Left renal pelvis (tissue), 4 donors: Measurements from ENCODE around the gene COL4A6. TPM values are rescaled to one million over a fixed set of nuclear protein-coding genes. Genes with fewer than 3 reads are reported as not detected.
"Not testable (repeated sequence)": the region's sequence is repeated elsewhere in the genome, so short reads cannot be mapped to it uniquely, and the experiment has no call there.

Experiments used
- DNase-seq, 4 donors: peaks; one replicate each; pipeline ENCODE4 v3.0.0-alpha.2; 2013; ENCODE audit warnings: low read depth in 4 of 4, low spot score in 3 of 4
- polyA plus RNA-seq, 4 donors: library from polyadenylated mRNA; unstranded; fragments of 120-200 nt; gene quantifications; one replicate each; pipeline ENCODE4 v1.2.1, GENCODE V29; 2013; ENCODE audit not compliant: insufficient read length in 4 of 4

Gene COL4A6
- 10 to 100 TPM in 3 of 4 donors, 1 to 10 TPM in 1; 7.1 to 17.8 (median 16.5) TPM for polyA plus RNA-seq

DNA sequence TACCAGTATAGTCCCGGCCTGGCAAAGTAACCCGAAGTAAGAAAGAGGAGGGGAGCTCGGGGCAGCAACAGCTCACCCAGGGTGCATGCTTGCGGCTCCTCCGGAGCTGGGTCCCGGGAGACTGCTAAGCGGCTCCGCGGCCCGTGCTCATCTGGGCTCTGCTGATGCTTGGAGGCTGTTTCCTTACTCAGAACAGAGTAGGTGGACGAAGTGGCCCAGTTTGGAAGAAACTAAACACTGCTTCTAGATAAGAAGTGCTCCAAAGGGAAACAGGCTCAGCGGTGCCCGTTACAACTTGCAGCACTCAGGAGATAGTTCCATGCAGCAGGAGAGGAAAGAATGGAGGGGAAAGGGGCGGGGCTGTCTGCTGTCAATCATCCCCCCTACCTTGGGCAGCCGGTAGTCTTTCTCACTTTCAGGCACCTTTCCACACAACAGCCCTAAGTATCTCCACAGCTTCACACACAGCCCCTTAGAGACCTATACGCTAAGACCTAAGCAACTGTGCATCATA is at the start of gene COL4A6:
TSS of gene COL4A6 (minus strand) at position 313 of the 514 bp plus-strand sequence. CDS start at position 87, 226 bp downstream.
- DNase-seq, result no peak

DNA sequence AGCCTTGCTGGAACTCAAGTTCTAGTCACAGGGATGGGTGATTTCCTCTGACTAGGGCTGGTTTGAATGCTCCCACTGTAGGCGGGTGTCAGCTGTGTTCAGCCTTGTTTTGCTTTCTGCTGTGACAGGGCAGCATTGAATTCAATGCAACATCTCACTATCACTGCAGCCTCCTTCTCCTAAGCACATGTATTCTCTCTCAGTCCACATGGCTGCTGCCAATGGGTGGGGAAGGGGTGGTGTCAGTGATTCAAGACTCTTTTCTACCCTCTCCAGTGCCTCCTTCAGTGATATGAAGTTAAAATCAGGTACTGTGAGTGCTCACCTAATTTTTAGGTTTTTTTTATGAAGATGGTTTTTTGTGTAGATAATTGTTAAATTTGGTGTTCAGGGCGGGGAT is 47.7 kb upstream of the COL4A6 start:
- DNase-seq, result no peak

DNA sequence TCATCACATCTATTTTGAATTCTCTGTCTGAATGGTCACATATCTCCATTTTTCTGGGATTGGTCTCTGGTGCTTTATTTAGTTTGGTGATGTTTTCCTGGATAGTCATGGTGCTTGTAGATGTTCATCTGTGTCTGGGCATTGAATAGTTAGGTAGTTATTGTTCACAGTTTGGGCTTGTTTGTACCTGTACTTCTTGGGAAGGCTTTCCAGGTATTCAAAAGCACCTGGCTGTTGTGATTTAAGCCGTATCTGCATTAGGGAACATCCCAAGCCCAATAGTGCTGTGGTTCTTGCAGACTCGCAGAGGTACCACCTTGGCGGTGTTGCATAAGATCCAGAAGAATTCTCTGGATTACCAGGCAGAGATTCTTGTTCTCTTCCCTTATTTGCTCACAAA is 46.0 kb upstream of the COL4A6 start:
- DNase-seq, result no peak

DNA sequence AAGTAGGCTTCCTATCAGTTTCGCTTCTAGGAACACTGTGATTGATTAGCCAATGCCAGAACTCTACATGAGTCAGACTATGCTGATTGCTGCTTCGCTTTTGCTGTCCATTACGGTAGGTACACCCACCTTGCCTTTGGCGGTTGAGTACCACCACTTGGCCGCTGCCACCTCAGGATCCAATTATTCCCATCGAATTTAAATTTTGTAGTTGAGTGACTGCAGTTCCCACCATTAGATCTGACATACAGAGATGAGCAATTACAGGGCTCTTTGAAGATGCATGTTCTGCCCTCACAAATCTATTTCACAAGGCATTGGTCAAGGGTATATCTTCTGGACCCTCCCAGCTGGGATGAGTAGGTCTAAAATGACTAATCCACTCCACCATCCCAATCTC is 43.3 kb upstream of the COL4A6 start:
- DNase-seq, result not testable (repeated sequence)

DNA sequence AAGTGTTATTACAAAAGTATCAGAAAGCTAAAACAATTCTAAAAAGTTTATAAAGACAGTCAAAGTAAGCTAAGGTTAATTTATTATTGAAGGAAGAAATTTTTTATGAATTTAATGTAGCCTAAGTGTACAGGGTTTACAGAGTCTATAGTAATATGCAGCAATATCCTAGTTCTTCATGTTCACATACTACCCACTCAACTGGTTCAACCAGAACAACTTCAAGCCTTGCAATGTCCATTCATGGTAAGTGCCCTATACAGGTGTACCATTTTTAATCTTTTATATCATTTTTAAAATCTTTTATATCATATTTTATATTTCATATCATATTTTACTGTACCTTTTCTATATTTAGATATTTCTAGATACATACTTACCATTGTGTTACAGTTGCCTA is 35.8 kb upstream of the COL4A6 start:
- no peak for DNase-seq

DNA sequence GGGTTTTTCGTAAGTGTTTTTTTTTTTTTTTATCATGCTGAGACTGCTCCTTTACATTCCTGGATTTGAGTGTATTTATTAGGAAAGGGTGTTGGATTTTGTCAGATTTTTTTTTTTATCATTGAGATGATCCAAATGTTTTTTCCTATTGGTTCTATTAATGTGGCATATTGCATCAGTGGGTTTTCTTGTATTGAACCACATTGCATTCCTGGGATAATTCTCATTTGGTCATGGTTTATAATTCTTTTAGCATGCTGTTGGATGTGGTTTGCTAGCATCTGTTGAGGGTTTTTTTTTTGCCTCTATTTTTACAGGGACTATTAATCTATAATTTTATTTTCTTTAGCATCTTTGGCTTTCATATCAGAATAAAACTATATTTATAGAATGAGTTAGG is 30.3 kb upstream of the COL4A6 start:
- no peak for DNase-seq

DNA sequence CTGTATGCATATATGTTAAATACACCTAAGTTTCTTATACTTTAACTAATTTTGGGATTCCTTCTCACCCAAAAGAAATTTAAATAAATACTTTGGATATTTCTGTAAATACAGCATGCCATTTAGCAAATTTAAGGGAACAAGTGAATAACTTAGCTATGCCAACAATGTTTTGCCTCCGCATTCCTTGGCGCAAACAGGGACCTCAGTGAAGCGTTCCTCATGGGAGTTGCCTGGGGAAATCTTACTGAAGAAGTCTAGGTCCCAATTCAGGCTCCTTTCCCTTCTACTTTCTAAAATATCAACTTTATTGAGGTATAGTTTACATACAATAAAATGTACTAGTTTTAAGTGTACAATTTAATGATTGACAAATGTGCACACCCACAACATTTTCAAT is 26.4 kb upstream of the COL4A6 start:
- no peak for DNase-seq

DNA sequence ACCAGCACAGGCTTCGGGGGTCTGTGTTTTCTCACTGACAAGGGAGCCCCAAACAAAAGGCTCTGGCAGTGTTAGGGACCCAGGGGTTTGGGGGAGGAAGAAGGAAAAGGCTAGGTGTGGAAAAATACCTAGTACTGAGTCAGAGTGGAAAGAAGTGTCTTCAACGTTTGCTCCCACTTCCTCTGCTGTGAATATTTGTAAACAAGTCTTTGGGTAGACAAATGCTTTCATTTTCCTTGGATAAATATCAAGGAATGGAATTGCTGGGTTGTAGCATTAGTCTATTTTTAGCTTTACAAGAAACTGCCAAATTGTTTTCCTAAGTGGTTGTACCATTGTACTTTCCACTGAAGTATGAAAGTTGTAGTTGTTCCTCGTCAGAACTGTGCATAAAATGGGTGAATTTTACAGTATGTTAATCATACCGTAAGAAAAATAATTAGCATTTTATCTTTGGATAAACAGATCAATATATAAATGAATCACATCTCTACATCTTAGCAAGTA is 18.8 kb upstream of the COL4A6 start:
- no peak for DNase-seq

DNA sequence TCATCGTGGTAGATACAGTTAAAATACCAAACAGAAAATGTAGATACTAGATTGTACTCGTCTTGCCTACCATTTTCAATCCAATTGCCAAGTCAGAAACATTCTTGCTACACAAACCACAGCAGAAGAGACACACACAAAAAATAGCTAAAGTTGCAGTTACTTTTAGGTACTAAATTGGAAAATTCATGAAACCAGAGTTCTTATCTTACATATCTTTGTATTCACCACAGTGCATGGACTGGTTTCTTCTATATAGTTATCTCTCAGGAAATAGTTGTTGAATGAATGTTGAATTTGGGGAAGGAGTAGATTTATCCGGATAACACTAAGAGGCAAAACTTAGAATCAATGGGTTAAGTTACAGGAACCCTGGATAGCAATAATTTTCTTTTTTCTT is 15.6 kb upstream of the COL4A6 start:
- DNase-seq, result no peak

DNA sequence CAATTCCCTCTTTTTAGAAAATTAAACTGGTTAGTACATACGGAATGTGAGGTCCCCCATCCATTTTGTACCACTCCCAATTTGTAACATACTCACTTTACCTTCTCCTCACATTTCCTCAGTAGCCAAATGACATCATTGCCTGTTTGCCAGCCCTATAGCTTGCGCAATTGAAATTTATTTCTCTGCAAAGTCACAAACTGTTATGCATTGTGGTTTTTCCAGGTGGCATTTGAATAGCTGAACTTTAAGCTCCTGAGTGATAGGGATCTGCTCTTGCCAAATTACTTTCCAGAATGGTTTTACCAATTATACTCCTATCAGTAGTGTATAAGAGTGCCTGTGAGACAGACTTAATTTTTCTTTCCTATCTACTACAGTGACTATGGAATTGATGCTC is 9.1 kb upstream of the COL4A6 start:
- no peak for DNase-seq

DNA sequence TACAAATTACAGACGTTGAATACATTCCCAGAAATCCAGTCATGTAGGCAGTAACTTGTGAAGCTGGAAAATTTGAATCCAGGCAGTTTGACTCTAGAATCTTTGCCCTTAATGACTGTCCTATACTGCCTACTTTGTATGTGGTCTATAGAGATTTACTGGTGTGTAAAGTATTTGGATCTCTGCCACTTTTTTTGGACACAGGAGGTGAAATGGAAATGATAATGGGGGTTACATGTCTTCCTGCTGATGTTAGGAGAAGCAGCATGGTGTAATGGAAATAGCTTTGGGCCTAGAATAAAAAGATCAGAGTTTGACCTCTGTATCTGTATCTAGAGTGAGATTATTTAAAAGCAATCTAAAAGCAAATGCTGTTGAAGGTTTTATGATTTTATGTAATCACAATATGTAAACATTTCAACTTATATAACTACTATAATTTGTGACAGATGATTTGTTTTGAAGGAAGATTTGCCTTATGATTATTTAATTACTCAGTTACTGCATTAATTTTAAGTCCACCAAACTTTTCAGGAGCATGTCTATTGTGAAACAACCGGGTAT is 4.8 kb upstream of the COL4A6 start:
- DNase-seq, result no peak

DNA sequence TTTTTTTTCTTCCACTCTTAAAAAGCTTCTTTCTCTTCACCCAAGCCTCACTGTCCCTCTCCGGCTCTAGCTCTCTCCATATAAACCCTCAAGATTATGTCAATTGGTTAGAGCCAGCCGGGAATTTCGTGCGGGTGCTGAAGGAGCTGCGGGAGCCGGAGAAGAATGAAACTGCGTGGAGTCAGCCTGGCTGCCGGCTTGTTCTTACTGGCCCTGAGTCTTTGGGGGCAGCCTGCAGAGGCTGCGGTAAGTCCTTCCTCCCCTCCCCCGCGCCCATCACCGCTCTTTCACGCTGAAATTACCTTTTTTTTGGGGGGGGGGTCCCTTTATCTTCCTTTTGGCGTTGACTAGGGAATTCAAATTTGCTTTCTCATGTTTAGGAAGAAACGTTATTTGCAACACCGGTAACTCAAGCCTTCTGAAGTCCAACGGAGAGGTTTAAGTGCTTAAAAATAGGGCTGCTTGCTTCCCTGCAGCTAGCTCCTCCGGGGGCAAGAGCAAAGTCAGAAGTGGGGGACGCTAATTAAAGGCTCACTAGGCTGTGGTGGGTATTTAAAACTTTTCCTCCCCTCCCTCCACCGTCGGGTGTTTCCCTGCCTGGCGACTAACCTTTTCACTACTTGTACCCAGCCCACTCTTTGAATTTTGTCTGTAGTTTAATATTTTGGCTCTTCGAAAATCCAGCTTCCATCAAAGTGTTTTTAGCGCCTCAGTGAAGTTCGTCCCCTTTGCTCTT is 1.9 kb upstream of the COL4A6 start:
- DNase-seq, result no peak

DNA sequence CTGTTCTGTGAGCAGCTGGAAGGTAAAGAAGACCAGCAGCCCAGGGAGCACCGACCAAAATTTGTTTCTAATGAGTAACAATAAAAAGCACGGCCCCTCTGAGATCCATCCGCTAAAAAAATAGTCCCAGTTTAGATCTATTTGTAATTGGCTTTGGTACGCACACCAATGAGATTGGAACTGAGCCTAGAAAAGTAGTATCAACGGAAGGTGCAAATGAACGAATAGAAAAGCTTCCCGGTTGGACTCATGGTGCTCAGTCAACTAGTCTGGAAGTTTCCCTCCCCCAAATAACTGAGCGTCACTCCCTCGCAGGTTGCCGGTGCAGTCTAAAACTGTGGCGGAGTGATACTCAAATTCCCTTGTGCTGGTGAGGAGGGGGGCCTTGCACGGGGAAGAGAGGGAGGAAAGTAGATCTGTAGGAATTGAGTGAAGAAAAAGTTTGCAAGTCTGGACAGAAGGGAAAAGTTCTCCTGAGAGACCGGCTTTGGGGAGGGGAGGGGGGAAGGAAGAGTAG is 1.3 kb upstream of the COL4A6 start, which contains the start of gene COL4A5:
TSS of gene COL4A5 (plus strand) at position 413 of the 517 bp plus-strand sequence. CDS start 288 bp downstream, outside the sequence.
- peak in 3 of 4 donors; percentile 55 to 70 (median 70) for DNase-seq

DNA sequence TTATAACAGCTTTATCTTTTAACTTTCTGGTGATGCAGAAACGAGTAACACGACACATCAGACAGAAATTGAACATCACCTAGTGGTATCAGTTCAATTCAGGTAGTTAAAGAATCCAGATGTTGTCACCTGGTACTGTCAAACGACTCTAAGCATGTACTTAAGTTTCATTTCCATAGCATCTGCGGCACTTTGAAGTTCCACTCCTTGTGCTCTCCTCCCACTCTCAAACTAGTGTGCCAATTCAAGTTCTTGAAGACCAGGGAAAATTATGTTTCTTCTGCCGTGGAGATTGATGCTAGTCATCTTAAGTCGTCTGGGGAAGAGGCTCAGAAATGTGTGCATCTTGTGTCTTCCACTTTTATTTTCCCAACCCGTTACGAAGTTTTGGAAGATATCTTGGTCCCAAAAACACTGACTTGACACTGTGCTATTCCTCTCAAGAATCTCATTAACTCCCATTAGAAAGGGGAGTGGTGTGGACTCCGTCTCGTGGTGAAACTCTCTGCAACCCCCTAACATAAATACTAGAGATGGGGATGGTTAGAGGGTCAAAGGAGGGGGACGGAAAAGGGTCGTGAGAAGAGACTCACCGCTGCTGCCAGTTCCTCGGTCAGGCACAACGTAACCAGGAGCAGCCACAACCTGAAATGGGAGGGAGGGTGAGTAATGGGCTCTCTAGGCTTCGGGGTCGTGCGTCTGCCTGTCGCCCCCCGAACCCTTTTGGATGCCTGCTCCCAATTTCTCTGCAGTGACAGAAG is 693 bp downstream of the COL4A6 start:
- DNase-seq, result no peak

DNA sequence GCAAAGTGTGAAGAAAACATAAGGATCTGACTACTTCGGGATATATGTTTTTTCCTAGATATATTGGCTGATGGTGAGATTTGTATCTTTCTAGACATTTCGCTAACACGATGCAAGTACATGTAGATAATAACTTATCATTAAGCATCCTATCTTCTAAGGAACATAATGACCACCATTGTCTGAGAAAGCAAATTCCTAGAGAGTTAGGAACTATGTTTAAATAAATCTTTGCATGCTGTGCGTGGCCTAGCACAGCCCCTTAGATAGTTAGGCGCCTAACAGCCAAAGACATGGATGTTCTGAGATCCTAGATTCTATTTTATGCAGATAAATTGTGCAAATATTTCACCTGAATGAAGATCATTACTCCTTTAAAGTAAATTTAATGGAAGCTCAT is 3.0 kb downstream of the COL4A6 start:
- no peak for DNase-seq

DNA sequence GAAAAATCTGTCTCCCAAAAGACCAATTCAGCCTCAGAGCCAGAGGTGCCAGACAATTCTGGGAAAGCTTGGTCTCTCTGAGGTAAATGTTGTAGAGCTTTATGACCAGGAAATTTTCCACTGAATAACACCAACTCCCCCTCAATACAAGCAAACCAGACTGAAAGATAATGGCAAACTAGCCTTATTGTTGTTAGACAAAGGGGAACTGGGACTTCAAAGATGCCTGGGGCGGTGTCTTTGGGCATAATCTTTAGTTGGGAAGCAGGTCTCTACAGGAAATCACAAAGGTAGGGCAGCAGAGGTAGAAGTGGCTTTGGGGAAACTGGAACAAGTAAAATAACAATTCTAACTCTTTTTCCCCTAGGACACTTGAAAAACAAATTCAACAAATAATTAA is 12.0 kb downstream of the COL4A6 start:
- no peak for DNase-seq

DNA sequence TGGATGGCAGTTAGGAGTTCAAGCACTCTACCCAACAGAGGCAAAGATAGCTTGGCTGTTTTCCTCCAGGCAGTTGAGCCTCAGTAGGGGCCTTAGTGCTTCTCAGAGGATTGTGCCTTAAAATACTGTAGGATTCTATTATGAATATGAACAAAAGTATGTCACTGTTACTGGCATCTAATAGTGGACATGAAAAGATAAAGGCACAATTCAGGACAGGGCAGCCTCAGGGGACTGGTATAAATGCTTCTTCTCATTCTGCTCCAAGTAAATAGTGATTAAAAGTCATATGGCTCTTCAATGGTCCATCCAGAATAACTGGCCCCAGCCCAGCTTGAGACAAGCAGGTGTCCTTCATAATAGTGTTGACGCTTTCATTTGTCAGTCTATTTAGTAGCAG is 17.7 kb downstream of the COL4A6 start:
- DNase-seq, result no peak

DNA sequence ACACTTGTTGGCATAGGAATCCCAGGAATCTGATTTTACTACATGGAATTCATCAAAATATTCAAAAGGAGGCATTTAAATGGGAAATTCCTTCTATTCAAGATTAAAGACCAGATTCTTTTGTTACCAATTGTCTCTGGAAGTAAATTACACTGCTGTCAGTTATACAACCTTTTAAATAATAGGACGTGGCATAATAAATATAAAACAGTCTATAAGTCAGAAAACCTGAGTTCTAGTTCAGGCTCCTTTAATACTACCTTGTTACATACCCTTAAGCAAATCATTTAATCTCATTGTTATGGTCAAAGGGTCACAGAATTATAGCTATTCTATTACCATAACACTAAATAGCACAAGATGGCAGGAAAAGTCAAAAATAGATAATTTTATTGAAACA is 18.8 kb downstream of the COL4A6 start:
- DNase-seq, result no peak

DNA sequence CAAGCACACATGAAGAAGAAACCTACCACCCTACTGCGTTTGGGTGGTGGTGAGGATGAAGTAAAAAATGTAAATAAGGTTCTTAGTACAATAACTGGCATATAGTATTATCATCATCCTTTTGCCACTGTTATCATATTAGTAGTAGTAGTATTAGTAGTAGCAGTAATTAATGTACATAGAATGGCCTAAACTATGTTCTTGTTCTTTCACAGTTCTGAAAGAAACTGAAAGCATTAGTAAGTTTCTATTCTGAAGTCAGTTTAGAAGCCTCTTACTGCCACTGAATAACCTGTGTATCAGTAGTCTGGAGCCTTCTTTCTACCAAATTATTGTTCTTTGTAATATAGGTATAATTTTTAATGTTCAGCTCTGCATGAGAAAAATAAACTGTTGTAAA is 21.0 kb downstream of the COL4A6 start:
- DNase-seq, result no peak

DNA sequence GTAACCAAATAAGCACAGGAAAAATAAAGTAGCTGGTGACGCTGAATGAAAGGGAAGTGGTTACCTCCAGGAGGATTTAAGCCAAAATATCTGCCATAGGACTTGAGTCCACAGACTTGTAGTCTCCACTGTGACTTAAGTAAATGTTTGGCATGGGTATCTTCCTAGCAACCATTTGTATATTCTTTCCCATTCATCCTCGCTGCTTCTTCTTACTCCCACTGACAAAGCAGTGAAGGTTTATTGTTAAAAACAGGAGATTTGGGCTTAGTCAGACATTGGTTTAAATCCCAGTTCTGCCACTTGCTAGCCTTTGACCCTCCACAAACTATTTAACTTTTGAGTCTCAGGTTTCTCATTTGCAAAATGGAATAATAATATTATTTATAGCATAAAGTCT is 22.3 kb downstream of the COL4A6 start:
- DNase-seq, result no peak

DNA sequence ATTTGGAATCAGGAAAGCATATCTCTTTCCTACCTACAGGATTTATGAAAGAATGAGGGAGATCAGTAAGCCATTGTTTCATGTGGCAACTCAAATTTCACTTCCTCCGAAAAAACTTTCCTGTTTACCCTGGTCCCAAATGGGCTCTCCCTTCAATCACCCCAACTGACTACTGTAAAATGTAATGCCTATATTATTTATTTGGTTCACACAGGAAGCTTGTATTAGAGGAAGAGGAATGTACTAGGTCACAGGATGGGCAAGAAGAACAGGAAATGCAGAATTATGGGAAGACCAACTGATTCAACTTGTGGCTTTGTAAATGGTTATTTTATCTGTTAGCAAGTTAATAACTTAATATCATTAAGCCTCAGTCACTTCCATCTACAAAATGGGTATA is 23.1 kb downstream of the COL4A6 start:
- no peak for DNase-seq
